ENCODE results near the gene BST1.

DNA sequence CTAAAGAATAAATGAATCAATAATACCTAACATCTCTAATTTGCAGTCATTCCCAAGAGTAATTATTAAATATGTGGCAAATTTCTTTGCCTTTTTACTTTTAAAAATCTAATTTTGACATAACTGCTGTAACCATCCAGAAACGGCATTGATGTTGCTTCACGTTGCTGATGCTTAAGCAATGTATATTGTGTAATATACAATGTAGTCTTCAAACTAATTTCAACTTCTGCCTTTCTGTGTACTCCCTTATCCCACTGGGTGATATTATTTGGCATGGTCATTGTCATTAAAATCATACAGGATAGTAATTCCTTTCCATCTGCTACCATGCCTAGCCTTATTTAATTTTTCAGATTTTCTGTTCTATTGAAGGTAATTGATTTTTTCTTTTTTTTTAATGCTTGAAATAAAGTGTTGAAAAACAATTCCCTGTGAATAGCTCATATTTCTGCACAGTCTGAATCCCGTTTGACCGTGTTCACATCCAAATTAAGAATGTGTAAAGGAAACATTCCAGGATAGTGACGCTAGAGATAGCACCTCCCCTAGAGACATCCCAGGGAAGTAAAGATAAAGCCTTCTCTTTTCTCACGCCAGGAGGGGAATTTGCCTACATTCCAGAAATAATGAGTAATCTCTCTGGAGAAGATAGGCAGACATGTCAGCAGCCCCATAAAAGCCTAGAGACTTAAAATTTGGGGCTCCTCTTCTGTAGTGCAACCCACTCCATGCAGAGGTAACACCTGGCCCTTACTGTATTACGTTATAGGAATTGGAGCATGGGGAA is 12.7 kb upstream of the BST1 start:
- TF ChIP-seq, protein P1, sequence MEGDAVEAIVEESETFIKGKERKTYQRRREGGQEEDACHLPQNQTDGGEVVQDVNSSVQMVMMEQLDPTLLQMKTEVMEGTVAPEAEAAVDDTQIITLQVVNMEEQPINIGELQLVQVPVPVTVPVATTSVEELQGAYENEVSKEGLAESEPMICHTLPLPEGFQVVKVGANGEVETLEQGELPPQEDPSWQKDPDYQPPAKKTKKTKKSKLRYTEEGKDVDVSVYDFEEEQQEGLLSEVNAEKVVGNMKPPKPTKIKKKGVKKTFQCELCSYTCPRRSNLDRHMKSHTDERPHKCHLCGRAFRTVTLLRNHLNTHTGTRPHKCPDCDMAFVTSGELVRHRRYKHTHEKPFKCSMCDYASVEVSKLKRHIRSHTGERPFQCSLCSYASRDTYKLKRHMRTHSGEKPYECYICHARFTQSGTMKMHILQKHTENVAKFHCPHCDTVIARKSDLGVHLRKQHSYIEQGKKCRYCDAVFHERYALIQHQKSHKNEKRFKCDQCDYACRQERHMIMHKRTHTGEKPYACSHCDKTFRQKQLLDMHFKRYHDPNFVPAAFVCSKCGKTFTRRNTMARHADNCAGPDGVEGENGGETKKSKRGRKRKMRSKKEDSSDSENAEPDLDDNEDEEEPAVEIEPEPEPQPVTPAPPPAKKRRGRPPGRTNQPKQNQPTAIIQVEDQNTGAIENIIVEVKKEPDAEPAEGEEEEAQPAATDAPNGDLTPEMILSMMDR (IDR thresholded peaks at IDR 0.05 in 4 of 5, conservative IDR thresholded peaks at IDR 0.05 in 1 of 5) = no peak
- TF ChIP-seq POLR2A (IDR thresholded peaks at IDR 0.05) = no peak
